ENCODE measurements around the gene PPP4R3A.

PPP4R3A gene

DNA sequence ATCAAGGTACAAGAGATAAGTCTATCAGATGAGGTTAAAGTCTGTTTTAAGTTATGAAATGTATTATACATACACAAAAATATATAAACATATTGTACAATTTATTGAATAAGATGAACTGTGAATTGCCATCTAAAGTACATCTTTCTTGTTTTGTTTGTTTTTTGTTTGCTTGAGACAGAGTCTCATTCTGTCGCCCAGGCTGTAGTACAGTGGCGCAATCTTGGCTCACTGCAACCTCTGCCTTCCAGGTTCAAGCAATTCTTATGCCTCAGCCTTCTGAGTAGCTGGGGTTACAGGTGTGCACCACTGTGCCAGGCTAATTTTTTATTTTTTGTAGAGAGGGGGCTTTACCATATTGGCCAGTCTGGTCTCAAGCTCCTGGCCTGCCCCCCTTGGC is 10.0 kb upstream of the PPP4R3A start:
- H3K18ac ChIP-seq (ENCODE audit: low read length): no peak overlapping the region
- no peak overlapping the region for H2BK15ac ChIP-seq (replicated peaks; ENCODE audit: low read depth)
- H4K8ac ChIP-seq (ENCODE audit: low read depth, low read length): no peak overlapping the region
- H3K9ac ChIP-seq (ENCODE audit: low read length): no peak overlapping the region
- H3K27ac ChIP-seq (ENCODE audit: low read depth, low read length): no peak overlapping the region
- no peak overlapping the region for H2AK5ac ChIP-seq (ENCODE audit: low read length)
- H3K79me1 ChIP-seq (ENCODE audit: low read length): no peaks in the 10 kb centered on the region
- no peaks in the 10 kb centered on the region for H3K27me3 ChIP-seq (ENCODE audit: insufficient read depth, low read length, poor library complexity)
- no peak overlapping the region for H3K4ac ChIP-seq (ENCODE audit: low read depth, low read length)
- no peaks in the 10 kb centered on the region for H3K4me1 ChIP-seq (ENCODE audit: control insufficient read depth, low read depth, low read length)
- no peak overlapping the region for H4K5ac ChIP-seq (ENCODE audit: low read length)
- no peaks in the 10 kb centered on the region for H3K79me2 ChIP-seq (ENCODE audit: control insufficient read depth, insufficient read depth, low read length)
- WGBS (ENCODE audit: extremely low coverage, insufficient coverage, low lambda C conversion rate): no CpG with 5 or more reads among the region's 2 CpGs
- no peak overlapping the region for H3K4me3 ChIP-seq (ENCODE audit: low read length)
- H3K56ac ChIP-seq (ENCODE audit: low read length): no peak overlapping the region
- no peak overlapping the region for H3K4me2 ChIP-seq (ENCODE audit: low read length)
- H3K36me3 ChIP-seq (ENCODE audit: control insufficient read depth, insufficient read depth, low read length): no peaks in the 10 kb centered on the region
- no peak overlapping the region for H3K23ac ChIP-seq (ENCODE audit: low read length)
- no peak overlapping the region for H2BK5ac ChIP-seq (ENCODE audit: low read length)
- DNase-seq: no peak
- H2BK120ac ChIP-seq (ENCODE audit: low read depth, low read length): no peak overlapping the region

- no CpG with 5 or more reads among the region's 6 CpGs for WGBS (ENCODE audit: extremely low coverage, insufficient coverage, low lambda C conversion rate)
- Histone ChIP-seq H2BK5ac (ENCODE audit: low read length) (no peak overlapping the region), H3K4me2 (ENCODE audit: low read length) (no peak overlapping the region), H2BK15ac (replicated peaks; ENCODE audit: low read depth) (no peak overlapping the region), H3K9ac (ENCODE audit: low read length) (no peak overlapping the region), H3K79me1 (ENCODE audit: low read length) (no peaks in the 10 kb centered on the region), H3K27ac (ENCODE audit: low read depth, low read length) (no peak overlapping the region), H4K5ac (ENCODE audit: low read length) (no peak overlapping the region), H2AK5ac (ENCODE audit: low read length) (no peak overlapping the region), H3K4ac (ENCODE audit: low read depth, low read length) (no peak overlapping the region), H3K27me3 (ENCODE audit: insufficient read depth, low read length, poor library complexity) (no peaks in the 10 kb centered on the region), H3K79me2 (ENCODE audit: control insufficient read depth, insufficient read depth, low read length) (no peaks in the 10 kb centered on the region), H3K4me3 (ENCODE audit: low read length) (no peak overlapping the region), H3K23ac (ENCODE audit: low read length) (no peak overlapping the region), H3K56ac (ENCODE audit: low read length) (no peak overlapping the region), H2BK120ac (ENCODE audit: low read depth, low read length) (no peak overlapping the region), H3K4me1 (ENCODE audit: control insufficient read depth, low read depth, low read length) (no peaks in the 10 kb centered on the region), H3K36me3 (ENCODE audit: control insufficient read depth, insufficient read depth, low read length) (no peaks in the 10 kb centered on the region), H3K18ac (ENCODE audit: low read length) (no peak overlapping the region), H4K8ac (ENCODE audit: low read depth, low read length) (no peak overlapping the region)
- DNase-seq: no peak
Observed at GRCh38 chr14:91519239-91520036, 9.3 kb upstream of the PPP4R3A start.

- Histone ChIP-seq H3K18ac (ENCODE audit: low read length) (no peak overlapping the region), H2BK15ac (replicated peaks; ENCODE audit: low read depth) (no peak overlapping the region), H3K4ac (ENCODE audit: low read depth, low read length) (no peak overlapping the region), H3K9ac (ENCODE audit: low read length) (no peak overlapping the region), H3K56ac (ENCODE audit: low read length) (no peak overlapping the region), H3K4me1 (ENCODE audit: control insufficient read depth, low read depth, low read length) (no peaks in the 10 kb centered on the region), H3K23ac (ENCODE audit: low read length) (no peak overlapping the region), H3K79me2 (ENCODE audit: control insufficient read depth, insufficient read depth, low read length) (no peaks in the 10 kb centered on the region), H3K4me3 (ENCODE audit: low read length) (no peak overlapping the region), H3K4me2 (ENCODE audit: low read length) (no peak overlapping the region), H4K5ac (ENCODE audit: low read length) (no peak overlapping the region), H4K8ac (ENCODE audit: low read depth, low read length) (no peak overlapping the region), H2BK5ac (ENCODE audit: low read length) (no peak overlapping the region), H2AK5ac (ENCODE audit: low read length) (no peak overlapping the region), H3K27ac (ENCODE audit: low read depth, low read length) (no peak overlapping the region), H3K27me3 (ENCODE audit: insufficient read depth, low read length, poor library complexity) (no peaks in the 10 kb centered on the region), H3K36me3 (ENCODE audit: control insufficient read depth, insufficient read depth, low read length) (no peaks in the 10 kb centered on the region), H2BK120ac (ENCODE audit: low read depth, low read length) (no peak overlapping the region), H3K79me1 (ENCODE audit: low read length) (no peaks in the 10 kb centered on the region)
- no CpG with 5 or more reads among the region's 7 CpGs for whole genome bisulfite sequencing (ENCODE audit: extremely low coverage, insufficient coverage, low lambda C conversion rate)
- DNase-seq: no peak
Observed at GRCh38 chr14:91516663-91517388, 6.7 kb upstream of the PPP4R3A start.

DNA sequence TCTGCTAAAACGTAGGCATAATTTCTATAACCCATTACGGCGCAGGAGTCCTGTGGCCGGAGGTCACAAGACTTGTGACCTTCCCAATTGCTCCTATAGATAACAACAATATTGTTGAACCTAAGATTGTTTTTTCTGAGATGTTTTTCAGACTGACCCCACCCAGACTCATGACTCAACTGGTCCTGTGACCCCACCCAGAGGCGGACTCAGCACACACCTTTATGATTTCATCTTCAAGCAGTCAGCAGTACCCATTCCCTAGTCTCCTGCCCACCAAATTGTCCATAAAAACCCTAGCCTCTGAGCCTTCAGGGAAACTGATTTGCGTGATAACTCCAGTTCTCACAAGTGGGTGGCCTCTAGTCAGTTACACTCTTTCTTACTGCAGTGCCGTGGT is 5.9 kb upstream of the PPP4R3A start:
- H2AK5ac ChIP-seq (ENCODE audit: low read length): no peak overlapping the region
- no peaks in the 10 kb centered on the region for H3K27me3 ChIP-seq (ENCODE audit: insufficient read depth, low read length, poor library complexity)
- no peak overlapping the region for H2BK15ac ChIP-seq (replicated peaks; ENCODE audit: low read depth)
- no peak overlapping the region for H2BK120ac ChIP-seq (ENCODE audit: low read depth, low read length)
- H3K9ac ChIP-seq (ENCODE audit: low read length): no peak overlapping the region
- no peak overlapping the region for H4K5ac ChIP-seq (ENCODE audit: low read length)
- H3K79me2 ChIP-seq (ENCODE audit: control insufficient read depth, insufficient read depth, low read length): no peaks in the 10 kb centered on the region
- H2BK5ac ChIP-seq (ENCODE audit: low read length): no peak overlapping the region
- no peak overlapping the region for H3K4me2 ChIP-seq (ENCODE audit: low read length)
- no peak overlapping the region for H4K8ac ChIP-seq (ENCODE audit: low read depth, low read length)
- no peaks in the 10 kb centered on the region for H3K79me1 ChIP-seq (ENCODE audit: low read length)
- H3K27ac ChIP-seq (ENCODE audit: low read depth, low read length): no peak overlapping the region
- peaks cover 2% of the 10 kb centered on the region for H3K4me1 ChIP-seq (ENCODE audit: control insufficient read depth, low read depth, low read length)
- H3K23ac ChIP-seq (ENCODE audit: low read length): no peak overlapping the region
- no peak overlapping the region for H3K4ac ChIP-seq (ENCODE audit: low read depth, low read length)
- H3K56ac ChIP-seq (ENCODE audit: low read length): no peak overlapping the region
- H3K18ac ChIP-seq (ENCODE audit: low read length): no peak overlapping the region
- WGBS (ENCODE audit: extremely low coverage, insufficient coverage, low lambda C conversion rate): no CpG with 5 or more reads among the region's 7 CpGs
- H3K36me3 ChIP-seq (ENCODE audit: control insufficient read depth, insufficient read depth, low read length): no peaks in the 10 kb centered on the region
- H3K4me3 ChIP-seq (ENCODE audit: low read length): no peak overlapping the region
- DNase-seq: no peak

GRCh38 chr14:91511043-91511383 is 903 bp upstream of the PPP4R3A start:
- peak overlapping the region; percentile 84 for H3K9ac ChIP-seq (ENCODE audit: low read length)
- peak overlapping the region; percentile 86 for H3K4me3 ChIP-seq (ENCODE audit: low read length)
- peak overlapping the region; percentile 97 for H3K56ac ChIP-seq (ENCODE audit: low read length)
- H3K18ac ChIP-seq (ENCODE audit: low read length): peak overlapping the region; percentile 35
- peaks cover 34% of the 10 kb centered on the region for H3K79me2 ChIP-seq (ENCODE audit: control insufficient read depth, insufficient read depth, low read length)
- peak overlapping the region; percentile 100 for H3K27ac ChIP-seq (ENCODE audit: low read depth, low read length)
- H3K4me1 ChIP-seq (ENCODE audit: control insufficient read depth, low read depth, low read length): peaks cover 3% of the 10 kb centered on the region
- no peaks in the 10 kb centered on the region for H3K79me1 ChIP-seq (ENCODE audit: low read length)
- peak overlapping the region; percentile 85 for H2AK5ac ChIP-seq (ENCODE audit: low read length)
- no peak overlapping the region for H2BK120ac ChIP-seq (ENCODE audit: low read depth, low read length)
- peak overlapping the region; percentile 93 for H3K4me2 ChIP-seq (ENCODE audit: low read length)
- no peak overlapping the region for H4K5ac ChIP-seq (ENCODE audit: low read length)
- peak; percentile 55 for DNase-seq
- peak overlapping the region; percentile 95 for H4K8ac ChIP-seq (ENCODE audit: low read depth, low read length)
- WGBS (ENCODE audit: extremely low coverage, insufficient coverage, low lambda C conversion rate): no CpG with 5 or more reads among the region's 9 CpGs
- no peaks in the 10 kb centered on the region for H3K36me3 ChIP-seq (ENCODE audit: control insufficient read depth, insufficient read depth, low read length)
- no peak overlapping the region for H2BK15ac ChIP-seq (replicated peaks; ENCODE audit: low read depth)
- no peak overlapping the region for H3K23ac ChIP-seq (ENCODE audit: low read length)
- H3K4ac ChIP-seq (ENCODE audit: low read depth, low read length): peak overlapping the region; percentile 76
- H2BK5ac ChIP-seq (ENCODE audit: low read length): peak overlapping the region; percentile 50
- H3K27me3 ChIP-seq (ENCODE audit: insufficient read depth, low read length, poor library complexity): no peaks in the 10 kb centered on the region

Data from mesendoderm (in vitro differentiated cells).